Osteocyte (in vitro differentiated cells): ENCODE results near the gene FAF2. TPM values are rescaled to one million over a fixed set of nuclear protein-coding genes. Genes with fewer than 3 reads are reported as not detected.

Source experiments
- DNase-seq: peaks from one replicate; pipeline ENCODE4 v3.0.0; 2021; ENCODE audit warnings: mixed read lengths; ENCODE audit not compliant: unreplicated experiment; ENCODE audit errors: extremely low spot score
- H3K27ac Mint-ChIP-seq: one replicate; pipeline ENCODE4 v1.8.0; 2021; ENCODE audit warnings: mild to moderate bottlenecking, mixed read lengths; ENCODE audit not compliant: unreplicated experiment
- H3K27me3 Mint-ChIP-seq: one replicate; pipeline ENCODE4 v1.8.0; 2021; ENCODE audit warnings: mixed read lengths; ENCODE audit not compliant: unreplicated experiment
- H3K36me3 Mint-ChIP-seq: one replicate; pipeline ENCODE4 v1.8.0; 2021; ENCODE audit warnings: mixed read lengths; ENCODE audit not compliant: unreplicated experiment
- H3K4me1 Mint-ChIP-seq: one replicate; pipeline ENCODE4 v1.8.0; 2021; ENCODE audit warnings: mixed read lengths; ENCODE audit not compliant: unreplicated experiment
- H3K4me3 Mint-ChIP-seq: one replicate; pipeline ENCODE4 v1.8.0; 2021; ENCODE audit warnings: mild to moderate bottlenecking, moderate library complexity, mixed read lengths; ENCODE audit not compliant: unreplicated experiment
- H3K9me3 Mint-ChIP-seq: one replicate; pipeline ENCODE4 v1.8.0; 2021; ENCODE audit warnings: mixed read lengths; ENCODE audit not compliant: unreplicated experiment
- total RNA-seq: library from RNA; stranded (reverse); gene quantifications from 2 replicates; pipeline ENCODE4 v1.2.1, GENCODE V29; 2021
- TF ChIP-seq, protein P1 (sequence below): fragments of 200-600 bp; sonication (generic); IDR thresholded peaks from 2 replicates; pipeline ENCODE4 v1.5.0; 2021; ENCODE audit warnings: antibody characterized with exemption, mild to moderate bottlenecking, moderate library complexity

FAF2 gene
- total RNA-seq, 1 donor from 2014 or later = 46.9 TPM

DNA sequence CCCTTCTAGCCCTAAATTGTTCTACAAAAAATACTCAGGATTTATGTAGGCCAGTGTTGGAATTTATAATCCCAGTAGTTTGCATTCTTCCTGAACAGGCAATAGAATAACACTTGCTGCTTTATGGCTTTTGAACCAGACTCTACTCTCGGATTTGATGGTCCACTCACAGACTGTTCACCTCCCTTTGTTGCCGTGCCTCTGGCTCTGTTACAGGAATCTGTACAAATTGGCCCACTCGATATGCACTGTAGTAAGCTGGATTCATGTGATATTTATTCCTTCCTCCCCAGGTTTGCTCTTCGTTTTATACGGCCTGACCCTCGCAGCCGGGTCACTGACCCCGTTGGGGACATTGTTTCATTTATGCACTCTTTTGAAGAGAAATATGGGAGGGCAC is 43.7 kb downstream of the FAF2 start:
- DNase-seq = no peak
- no peaks in the 10 kb centered on the region for H3K9me3 Mint-ChIP-seq
- H3K27ac Mint-ChIP-seq = no peak overlapping the region
- TF ChIP-seq, protein P1, sequence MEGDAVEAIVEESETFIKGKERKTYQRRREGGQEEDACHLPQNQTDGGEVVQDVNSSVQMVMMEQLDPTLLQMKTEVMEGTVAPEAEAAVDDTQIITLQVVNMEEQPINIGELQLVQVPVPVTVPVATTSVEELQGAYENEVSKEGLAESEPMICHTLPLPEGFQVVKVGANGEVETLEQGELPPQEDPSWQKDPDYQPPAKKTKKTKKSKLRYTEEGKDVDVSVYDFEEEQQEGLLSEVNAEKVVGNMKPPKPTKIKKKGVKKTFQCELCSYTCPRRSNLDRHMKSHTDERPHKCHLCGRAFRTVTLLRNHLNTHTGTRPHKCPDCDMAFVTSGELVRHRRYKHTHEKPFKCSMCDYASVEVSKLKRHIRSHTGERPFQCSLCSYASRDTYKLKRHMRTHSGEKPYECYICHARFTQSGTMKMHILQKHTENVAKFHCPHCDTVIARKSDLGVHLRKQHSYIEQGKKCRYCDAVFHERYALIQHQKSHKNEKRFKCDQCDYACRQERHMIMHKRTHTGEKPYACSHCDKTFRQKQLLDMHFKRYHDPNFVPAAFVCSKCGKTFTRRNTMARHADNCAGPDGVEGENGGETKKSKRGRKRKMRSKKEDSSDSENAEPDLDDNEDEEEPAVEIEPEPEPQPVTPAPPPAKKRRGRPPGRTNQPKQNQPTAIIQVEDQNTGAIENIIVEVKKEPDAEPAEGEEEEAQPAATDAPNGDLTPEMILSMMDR = no peak
- peaks cover 44% of the 10 kb centered on the region for H3K36me3 Mint-ChIP-seq
- no peak overlapping the region for H3K4me3 Mint-ChIP-seq
- H3K27me3 Mint-ChIP-seq = no peaks in the 10 kb centered on the region
- H3K4me1 Mint-ChIP-seq = no peaks in the 10 kb centered on the region

DNA sequence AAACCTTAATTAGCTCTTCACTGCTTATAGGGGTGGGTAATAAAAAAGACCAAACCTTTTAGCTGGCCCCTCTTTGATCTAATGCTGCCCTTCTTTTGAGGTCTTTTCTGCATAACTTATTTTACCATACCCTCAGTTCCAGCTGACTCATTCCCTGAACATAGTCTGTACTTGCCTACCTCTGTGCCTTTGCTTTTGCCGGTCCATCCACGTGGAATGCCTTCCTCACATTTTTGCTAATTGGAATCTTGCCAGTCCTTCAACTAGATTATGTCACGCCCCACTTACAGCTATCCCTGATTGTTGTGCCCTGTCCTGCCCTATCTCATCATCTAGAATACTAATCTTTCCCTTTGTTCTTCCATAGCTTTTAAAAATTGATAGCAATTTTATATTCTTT is 44.2 kb downstream of the FAF2 start:
- Mint-ChIP-seq H3K27ac (no peak overlapping the region), H3K27me3 (no peaks in the 10 kb centered on the region), H3K4me3 (no peak overlapping the region), H3K9me3 (no peaks in the 10 kb centered on the region), H3K36me3 (peaks cover 48% of the 10 kb centered on the region), H3K4me1 (no peaks in the 10 kb centered on the region)
- TF ChIP-seq, protein P1 = no peak
- DNase-seq = no peak

DNA sequence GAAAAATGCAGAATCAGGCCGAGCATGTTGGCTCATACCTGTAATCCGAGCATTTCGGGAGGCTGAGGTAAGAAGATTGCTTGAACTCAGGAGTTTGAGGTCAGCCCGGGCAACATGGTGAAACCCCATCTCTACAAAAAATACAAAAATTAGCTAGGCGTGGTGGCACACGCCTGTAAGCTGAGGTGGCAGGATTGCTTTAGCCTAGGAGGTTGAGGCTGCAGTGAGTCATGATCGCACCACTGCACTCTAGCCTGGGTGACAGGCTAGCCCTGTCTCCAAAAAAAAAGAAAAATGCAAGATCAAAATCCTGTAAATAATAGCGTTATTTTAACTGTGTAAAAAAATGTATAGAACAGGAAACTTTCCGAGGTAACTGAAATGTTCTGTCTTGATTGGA is 49.7 kb downstream of the FAF2 start:
- Mint-ChIP-seq H3K4me1 (no peaks in the 10 kb centered on the region), H3K9me3 (no peaks in the 10 kb centered on the region), H3K36me3 (peaks cover 62% of the 10 kb centered on the region), H3K27me3 (no peaks in the 10 kb centered on the region), H3K27ac (no peak overlapping the region), H3K4me3 (no peak overlapping the region)
- TF ChIP-seq, protein P1 = no peak
- DNase-seq = no peak

DNA sequence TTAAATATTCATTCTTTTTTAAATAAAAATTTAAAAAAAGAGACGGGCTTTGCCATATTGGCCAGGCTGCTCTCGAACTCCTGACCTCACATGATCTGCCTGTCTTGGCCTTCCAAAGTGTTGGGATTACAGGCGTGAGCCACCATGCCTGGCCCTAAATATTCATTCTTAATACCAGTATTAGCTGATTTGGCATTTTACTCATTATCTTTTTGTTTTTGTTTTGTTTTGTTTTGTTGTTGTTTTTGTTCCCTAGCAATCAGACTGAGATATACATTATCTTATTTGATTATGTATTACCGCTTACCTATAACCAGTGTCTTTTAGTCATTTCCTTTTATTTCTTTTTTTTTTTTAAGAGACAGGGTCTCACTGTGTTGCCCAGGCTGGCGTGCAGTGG is 51.1 kb downstream of the FAF2 start:
- Mint-ChIP-seq H3K27ac (no peak overlapping the region), H3K4me1 (no peaks in the 10 kb centered on the region), H3K4me3 (no peak overlapping the region), H3K36me3 (peaks cover 53% of the 10 kb centered on the region), H3K9me3 (no peaks in the 10 kb centered on the region), H3K27me3 (no peaks in the 10 kb centered on the region)
- TF ChIP-seq, protein P1 = no peak
- DNase-seq = no peak

DNA sequence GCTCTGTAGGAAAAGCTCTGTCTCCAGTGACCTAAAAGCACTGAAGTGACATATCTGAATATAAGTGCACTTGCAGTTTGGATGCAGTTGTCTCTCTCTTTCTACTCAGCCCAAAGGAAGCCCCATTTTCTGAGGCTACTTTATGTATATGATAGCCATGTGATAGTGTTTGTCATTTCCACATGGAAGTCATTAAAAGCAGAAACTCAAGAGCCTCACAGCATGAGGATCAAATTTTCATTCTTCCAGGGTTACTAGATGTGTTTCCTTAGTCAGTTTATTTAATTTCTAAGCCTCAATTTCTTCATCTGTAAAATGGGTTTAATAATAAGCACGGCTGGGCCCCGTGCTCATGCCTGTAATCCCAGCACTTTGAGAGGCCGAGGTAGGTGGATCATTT is 52.3 kb downstream of the FAF2 start:
- H3K4me3 Mint-ChIP-seq = no peak overlapping the region
- no peak for DNase-seq
- H3K36me3 Mint-ChIP-seq = peaks cover 55% of the 10 kb centered on the region
- TF ChIP-seq, protein P1 = no peak
- no peaks in the 10 kb centered on the region for H3K27me3 Mint-ChIP-seq
- H3K27ac Mint-ChIP-seq = no peak overlapping the region
- H3K9me3 Mint-ChIP-seq = no peaks in the 10 kb centered on the region
- H3K4me1 Mint-ChIP-seq = no peaks in the 10 kb centered on the region
